Epithelial cell of proximal tubule (primary cell): ENCODE results near the gene MBNL1. TPM values are rescaled to one million over a fixed set of nuclear protein-coding genes. Genes with fewer than 3 reads are reported as not detected.

Source experiments
- DNase-seq: peaks from one replicate; pipeline ENCODE4 v3.0.0-alpha.2; 2011; ENCODE audit warnings: low read depth
- H3K4me3 ChIP-seq: 2 replicates; pipeline ENCODE4 v1.5.1; 2011; ENCODE audit warnings: low read depth, mild to moderate bottlenecking, low read length
- total RNA-seq: library from RNA; depleted of rRNA; stranded (reverse); fragments of >200 nt; gene quantifications from 2 replicates; pipeline ENCODE4 v1.2.3, GENCODE V29; 2015
- TF ChIP-seq, protein P1 (sequence below): conservative IDR thresholded peaks from 2 replicates; pipeline ENCODE4 v1.5.1; 2012; ENCODE audit warnings: low read depth, mild to moderate bottlenecking, low read length

Gene MBNL1
- total RNA-seq, 1 donor from 2014 or later: 75.3 TPM

GRCh38 chr3:152513301-152513960 lies 244.7 kb downstream of the MBNL1 start:
- TF ChIP-seq, protein P1, sequence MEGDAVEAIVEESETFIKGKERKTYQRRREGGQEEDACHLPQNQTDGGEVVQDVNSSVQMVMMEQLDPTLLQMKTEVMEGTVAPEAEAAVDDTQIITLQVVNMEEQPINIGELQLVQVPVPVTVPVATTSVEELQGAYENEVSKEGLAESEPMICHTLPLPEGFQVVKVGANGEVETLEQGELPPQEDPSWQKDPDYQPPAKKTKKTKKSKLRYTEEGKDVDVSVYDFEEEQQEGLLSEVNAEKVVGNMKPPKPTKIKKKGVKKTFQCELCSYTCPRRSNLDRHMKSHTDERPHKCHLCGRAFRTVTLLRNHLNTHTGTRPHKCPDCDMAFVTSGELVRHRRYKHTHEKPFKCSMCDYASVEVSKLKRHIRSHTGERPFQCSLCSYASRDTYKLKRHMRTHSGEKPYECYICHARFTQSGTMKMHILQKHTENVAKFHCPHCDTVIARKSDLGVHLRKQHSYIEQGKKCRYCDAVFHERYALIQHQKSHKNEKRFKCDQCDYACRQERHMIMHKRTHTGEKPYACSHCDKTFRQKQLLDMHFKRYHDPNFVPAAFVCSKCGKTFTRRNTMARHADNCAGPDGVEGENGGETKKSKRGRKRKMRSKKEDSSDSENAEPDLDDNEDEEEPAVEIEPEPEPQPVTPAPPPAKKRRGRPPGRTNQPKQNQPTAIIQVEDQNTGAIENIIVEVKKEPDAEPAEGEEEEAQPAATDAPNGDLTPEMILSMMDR: no peak
- no peak for DNase-seq
- H3K4me3 ChIP-seq: no peak overlapping the region
